AG04450 (cell line): ENCODE data around the gene GKN2. TPM values are rescaled to one million over a fixed set of nuclear protein-coding genes. Genes with fewer than 3 reads are reported as not detected.
A peak's percentile ranks its signal among the peaks of the same experiment; 100 is the strongest.

Experiments used
- CTCF ChIA-PET: fragments of 300-600, 350-600 bp; formaldehyde crosslinking; extraction: SDS; loops from one replicate; lab custom pipeline; 2022; ENCODE audit warnings: antibody characterized with exemption, inconsistent platforms; lab: Charles Lee
- POLR2A ChIA-PET: fragments of 350-600 bp; formaldehyde crosslinking; extraction: SDS; loops from one replicate; lab custom pipeline; 2021; ENCODE audit warnings: antibody characterized with exemption, inconsistent platforms; lab: Yijun Ruan, JAX
- DNase-seq: peaks from one replicate; pipeline ENCODE4 v3.0.0-alpha.2; 2011; ENCODE audit warnings: low read depth, low spot score
- H3K27ac ChIP-seq: one replicate; pipeline ENCODE4 v1.5.1; 2012; ENCODE audit warnings: low read depth, low read length, control low read depth
- H3K27me3 ChIP-seq: one replicate; pipeline ENCODE4 v1.6.0; 2012; ENCODE audit warnings: low read length; ENCODE audit not compliant: control insufficient read depth, insufficient read depth
- H3K4me3 ChIP-seq: 2 replicates; pipeline ENCODE4 v1.5.1; 2011; ENCODE audit warnings: mild to moderate bottlenecking, low read depth, low read length, control low read depth
- H3K9me3 ChIP-seq: 2 replicates; pipeline ENCODE4 v1.5.1; 2012; ENCODE audit warnings: low read length; ENCODE audit not compliant: control insufficient read depth, insufficient read depth
- CTCF ChIP-seq: IDR thresholded peaks from 2 replicates; pipeline ENCODE4 v1.5.1; 2011; ENCODE audit warnings: low read depth, low read length, control low read depth, inconsistent platforms
- polyA plus RNA-seq: library from polyadenylated mRNA; depleted of rRNA; stranded (reverse); fragments of >200 nt; gene quantifications from 2 replicates; pipeline ENCODE4 v1.2.3, GENCODE V29; 2011

GKN2 gene
- polyA plus RNA-seq, 1 experiment: not detected

- H3K27me3 ChIP-seq: no peaks in the 10 kb centered on the region
- peak; percentile 63 for DNase-seq
- no peak overlapping the region for H3K4me3 ChIP-seq
- H3K9me3 ChIP-seq: no peaks in the 10 kb centered on the region
- TF ChIP-seq CTCF: no peak
- ChIA-PET POLR2A (no interaction called here), CTCF (interaction anchor here (0.9 to 6.1 kb wide), 9 partner anchors 17 to 445 kb away, joined by 3 to 69 read pairs (median 9); no protein-coding TSS in a partner anchor)
- H3K27ac ChIP-seq: peak overlapping the region; percentile 39
Observed at GRCh38 chr2:68908392-68908970, 44.2 kb downstream of the GKN2 start.

DNA sequence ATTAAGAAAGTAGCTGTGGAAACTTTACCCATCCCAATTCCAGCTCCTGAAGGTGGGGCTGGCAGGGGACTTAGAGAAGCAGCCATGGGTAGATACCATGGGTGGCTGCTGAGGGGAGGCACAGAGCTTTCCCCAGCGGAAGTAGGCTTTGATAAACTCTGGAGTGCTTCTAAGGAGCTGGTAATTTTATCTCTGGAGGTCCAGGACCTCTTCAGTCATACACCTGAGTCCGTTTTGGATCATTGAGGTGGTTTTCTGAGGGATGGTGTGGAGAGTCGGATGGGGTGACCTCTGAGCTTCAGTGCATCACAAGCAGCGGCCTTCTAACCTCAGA is 44.8 kb downstream of the GKN2 start:
- POLR2A ChIA-PET: no interaction called here
- TF ChIP-seq CTCF: no peak
- CTCF ChIA-PET: interaction anchor here (0.9 to 6.1 kb wide), 7 partner anchors 17 to 444 kb away, joined by 3 to 69 read pairs (median 14); no protein-coding TSS in a partner anchor
- H3K27ac ChIP-seq: no peak overlapping the region
- H3K9me3 ChIP-seq: no peaks in the 10 kb centered on the region
- DNase-seq: no peak
- no peaks in the 10 kb centered on the region for H3K27me3 ChIP-seq
- H3K4me3 ChIP-seq: no peak overlapping the region

GRCh38 chr2:68907232-68907919 is 45.3 kb downstream of the GKN2 start:
- POLR2A ChIA-PET: no interaction called here
- Histone ChIP-seq H3K9me3 (no peaks in the 10 kb centered on the region), H3K27me3 (no peaks in the 10 kb centered on the region), H3K4me3 (no peak overlapping the region), H3K27ac (no peak overlapping the region)
- DNase-seq: no peak
- CTCF ChIA-PET: interaction anchor here (0.6 to 6.1 kb wide), 7 partner anchors 18 to 444 kb away, joined by 3 to 69 read pairs (median 14); no protein-coding TSS in a partner anchor
- no peak for TF ChIP-seq CTCF

- no peaks in the 10 kb centered on the region for H3K27me3 ChIP-seq
- ChIA-PET CTCF (interaction anchor here (0.6 to 6.1 kb wide), 5 partner anchors 18 to 443 kb away, joined by 3 to 69 read pairs (median 20); no protein-coding TSS in a partner anchor), POLR2A (no interaction called here)
- no peak for DNase-seq
- TF ChIP-seq CTCF: no peak
- H3K9me3 ChIP-seq: no peaks in the 10 kb centered on the region
- H3K4me3 ChIP-seq: no peak overlapping the region
- H3K27ac ChIP-seq: no peak overlapping the region
Observed at GRCh38 chr2:68906716-68907115, 46.0 kb downstream of the GKN2 start.

DNA sequence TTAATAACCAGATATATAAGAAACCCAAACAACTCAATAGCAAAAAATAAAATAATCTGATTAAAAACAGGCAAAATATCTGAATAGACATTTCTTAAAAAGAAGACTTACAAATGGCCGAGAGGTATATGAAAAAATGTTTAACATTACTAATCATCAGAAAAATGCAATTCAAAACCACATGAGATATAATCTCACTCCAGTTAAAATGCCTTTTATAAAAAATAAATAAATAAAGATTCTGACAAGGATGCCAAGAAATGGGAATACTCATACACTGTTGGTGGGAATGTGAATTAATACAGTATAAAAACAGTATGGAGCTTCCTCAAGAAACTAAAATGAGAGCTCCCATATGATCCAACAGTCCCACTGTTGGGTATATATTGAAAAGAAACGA is 47.6 kb downstream of the GKN2 start:
- Histone ChIP-seq H3K27me3 (no peaks in the 10 kb centered on the region), H3K27ac (no peak overlapping the region), H3K9me3 (peaks cover 10% of the 10 kb centered on the region; the same call in 1 of the 2 replicates), H3K4me3 (no peak overlapping the region)
- ChIA-PET CTCF (interaction anchor here (1.1 to 6.1 kb wide), 2 partner anchors 153 to 195 kb away, joined by 3 to 69 read pairs; no protein-coding TSS in a partner anchor), POLR2A (no interaction called here)
- TF ChIP-seq CTCF: no peak
- no peak for DNase-seq
